CD14-positive monocyte (primary cell): ENCODE data around the gene MED31. TPM values are rescaled to one million over a fixed set of nuclear protein-coding genes. Genes with fewer than 3 reads are reported as not detected.

Experiments used
- DNase-seq, 3 donors: peaks; one replicate each; pipeline ENCODE4 v3.0.0-alpha.2; 2011 to 2022
- H2AFZ ChIP-seq: 2 replicates; pipeline ENCODE4 v1.6.0; 2012; ENCODE audit warnings: mild to moderate bottlenecking, low read depth, low read length, inconsistent platforms; ENCODE audit not compliant: insufficient read depth, poor library complexity, severe bottlenecking
- H3K27ac ChIP-seq, 2 donors: 1 replicate in 1 of 2; 2 replicates in 1 of 2; pipeline ENCODE4 v1.5.1; 2012 to 2013; ENCODE audit warnings: low read length in 2 of 2, control low read depth in 1 of 2, inconsistent platforms in 1 of 2, low read depth in 1 of 2, mild to moderate bottlenecking in 1 of 2
- H3K27me3 ChIP-seq, 2 donors: one replicate each; pipeline versions ENCODE4 v1.6.0 to v1.6.1; 2011 to 2013; ENCODE audit warnings: low read length in 2 of 2; ENCODE audit not compliant: control insufficient read depth in 2 of 2, insufficient read depth in 2 of 2
- H3K36me3 ChIP-seq, 2 donors: replicated peaks in 1 of 2; 1 replicate in 1 of 2; 2 replicates in 1 of 2; pipeline versions ENCODE4 v1.5.1 to v1.6.1; 2012 to 2013; ENCODE audit warnings: low read length in 2 of 2, control low read depth in 1 of 2, inconsistent platforms in 1 of 2, mild to moderate bottlenecking in 1 of 2; ENCODE audit not compliant: insufficient read depth in 2 of 2, control insufficient read depth in 1 of 2
- H3K4me1 ChIP-seq, 2 donors: 1 replicate in 1 of 2; 2 replicates in 1 of 2; pipeline versions ENCODE4 v1.5.1 to v1.6.1; 2012 to 2013; ENCODE audit warnings: low read length in 2 of 2, control low read depth in 1 of 2, inconsistent platforms in 1 of 2, mild to moderate bottlenecking in 1 of 2, moderate library complexity in 1 of 2; ENCODE audit not compliant: insufficient read depth in 2 of 2, control insufficient read depth in 1 of 2
- H3K4me2 ChIP-seq: replicated peaks from 2 replicates; pipeline ENCODE3; 2012; ENCODE audit warnings: low read length, moderate library complexity, mild to moderate bottlenecking; ENCODE audit not compliant: poor library complexity, severe bottlenecking; ENCODE audit errors: extremely low read depth
- H3K4me3 ChIP-seq, 3 experiments: fragments of 200-600 bp in 1 of 3; sonication (generic) in 1 of 3; replicated peaks in 1 of 3; 1 replicate in 2 of 3; 2 replicates in 1 of 3; pipeline ENCODE4 v1.5.1; 2011 to 2013; ENCODE audit warnings: low read length in 3 of 3, mild to moderate bottlenecking in 3 of 3, control low read depth in 2 of 3, low read depth in 2 of 3, inconsistent platforms in 1 of 3, moderate library complexity in 1 of 3
- H3K79me2 ChIP-seq: 2 replicates; pipeline ENCODE4 v1.6.0; 2012; ENCODE audit warnings: mild to moderate bottlenecking, control low read depth, inconsistent platforms, low read length, moderate library complexity; ENCODE audit not compliant: insufficient read depth
- H3K9ac ChIP-seq: 2 replicates; pipeline ENCODE4 v1.6.0; 2017; ENCODE audit warnings: low read length, mild to moderate bottlenecking; ENCODE audit not compliant: insufficient read depth, poor library complexity, severe bottlenecking
- H3K9me3 ChIP-seq, 2 donors: replicated peaks in 1 of 2; 1 replicate in 1 of 2; 2 replicates in 1 of 2; pipeline versions ENCODE4 v1.5.1 to v1.6.1; 2012 to 2013; ENCODE audit warnings: low read length in 2 of 2, control low read depth in 1 of 2; ENCODE audit not compliant: control insufficient read depth in 1 of 2, insufficient read depth in 1 of 2
- H4K20me1 ChIP-seq: 2 replicates; pipeline ENCODE4 v1.6.0; 2012; ENCODE audit warnings: mild to moderate bottlenecking, low read length, control low read depth, moderate library complexity; ENCODE audit not compliant: insufficient read depth
- H3K27ac Mint-ChIP-seq, 7 donors: one replicate each; pipeline ENCODE4 v1.8.0; 2020; ENCODE audit warnings: mild to moderate bottlenecking in 7 of 7, mixed read lengths in 7 of 7, moderate library complexity in 6 of 7, inconsistent platforms in 2 of 7
- H3K27me3 Mint-ChIP-seq, 3 donors: one replicate each; pipeline ENCODE4 v1.8.0; 2021 to 2022; ENCODE audit warnings: low read depth in 3 of 3, mild to moderate bottlenecking in 3 of 3, mixed read lengths in 3 of 3, moderate library complexity in 3 of 3, inconsistent platforms in 1 of 3
- H3K36me3 Mint-ChIP-seq, 2 donors: one replicate each; pipeline ENCODE4 v1.8.0; 2020; ENCODE audit warnings: mixed read lengths in 2 of 2, inconsistent platforms in 1 of 2, mild to moderate bottlenecking in 1 of 2
- H3K4me1 Mint-ChIP-seq: one replicate; pipeline ENCODE4 v1.8.0; 2020; ENCODE audit warnings: mild to moderate bottlenecking, mixed read lengths
- H3K4me3 Mint-ChIP-seq, 2 donors: one replicate each; pipeline ENCODE4 v1.8.0; 2020; ENCODE audit warnings: mild to moderate bottlenecking in 2 of 2, mixed read lengths in 2 of 2, moderate library complexity in 1 of 2
- H3K9me3 Mint-ChIP-seq, 7 donors: one replicate each; pipeline ENCODE4 v1.8.0; 2020 to 2022; ENCODE audit warnings: mixed read lengths in 7 of 7, mild to moderate bottlenecking in 6 of 7, moderate library complexity in 6 of 7, inconsistent platforms in 2 of 7
- CTCF ChIP-seq: fragments of 200-600 bp; IDR thresholded peaks from one replicate; pipeline ENCODE4 v1.8.0; 2022; ENCODE audit warnings: antibody characterized with exemption, mild to moderate bottlenecking
- WGBS: methylation state at CpG from one replicate; pipeline ENCODE4 v1.1.5; 2013; ENCODE audit warnings: missing lambda C conversion rate; ENCODE audit not compliant: insufficient coverage; 5-methylcytosine and 5-hydroxymethylcytosine counted together
- intact Hi-C, 2 donors: fragments of 100-400 bp; cut with micrococcal nuclease; formaldehyde crosslinking; loops; one replicate each; pipeline versions ENCODE4 v1.15.0 to v1.15.1; 2023
- polyA plus RNA-seq, 3 donors: library from polyadenylated mRNA; depleted of rRNA in 1 of 3; unstranded in 2 of 3; stranded (reverse) in 1 of 3; fragments of 300-500 nt in 2 of 3; fragments of >200 nt in 1 of 3; fragmentation: Illumina TruSeq in 2 of 3; gene quantifications; 1 replicate in 2 of 3; 2 replicates in 1 of 3; pipeline ENCODE4 v1.2.3, GENCODE V29; 2012 to 2021

MED31 gene
- polyA plus RNA-seq, 3 donors, result 6.8 to 38.2 (median 33.6) TPM

GRCh38 chr17:6602141-6602540 lies 49.3 kb downstream of the MED31 start:
- H3K27me3 ChIP-seq, result no peaks in the 10 kb centered on the region
- H3K9me3 ChIP-seq, result no peaks in the 10 kb centered on the region
- no peaks in the 10 kb centered on the region for H3K79me2 ChIP-seq
- H3K4me1 ChIP-seq, result peaks cover 30 to 35% of the 10 kb centered on the region in 2 donors
- H2AFZ ChIP-seq, result no peak overlapping the region
- H3K4me3 ChIP-seq, result no peak overlapping the region
- H3K9me3 Mint-ChIP-seq, result no peaks in the 10 kb centered on the region
- H3K36me3 ChIP-seq, result peaks cover 30 to 53% of the 10 kb centered on the region in 2 donors
- H3K36me3 Mint-ChIP-seq, result peaks cover 55 to 56% of the 10 kb centered on the region in 2 donors
- H3K9ac ChIP-seq, result no peak overlapping the region
- H3K4me2 ChIP-seq, result no peak overlapping the region
- TF ChIP-seq CTCF, result no peak
- H3K27ac Mint-ChIP-seq, result no peak overlapping the region
- intact Hi-C loops, result no loop called here
- no peak overlapping the region for H3K27ac ChIP-seq
- no peak for DNase-seq
- WGBS, result no CpG with 5 or more reads among the region's 2 CpGs
- no peak overlapping the region for H3K4me3 Mint-ChIP-seq
- peaks cover 38% of the 10 kb centered on the region for H3K4me1 Mint-ChIP-seq
- no peaks in the 10 kb centered on the region for H4K20me1 ChIP-seq
- H3K27me3 Mint-ChIP-seq, result peaks cover 0 to 3% (median 0%) of the 10 kb centered on the region in 3 donors

- no peaks in the 10 kb centered on the region for H3K9me3 ChIP-seq
- peak; percentile 61 to 80 (median 75) for DNase-seq
- no peaks in the 10 kb centered on the region for H3K27me3 ChIP-seq
- no peaks in the 10 kb centered on the region for H3K9me3 Mint-ChIP-seq
- H3K36me3 ChIP-seq, result peaks cover 21 to 51% of the 10 kb centered on the region in 2 donors
- H3K4me3 Mint-ChIP-seq, result no peak overlapping the region
- no peak overlapping the region for H3K9ac ChIP-seq
- TF ChIP-seq CTCF, result no peak
- no peaks in the 10 kb centered on the region for H3K79me2 ChIP-seq
- H2AFZ ChIP-seq, result no peak overlapping the region
- peak overlapping the region in 1 of 3 experiments; percentile 39 for H3K4me3 ChIP-seq
- H3K4me2 ChIP-seq, result peak overlapping the region; percentile 54
- H3K27ac Mint-ChIP-seq, result peak overlapping the region; percentile 66 to 90 (median 77)
- peaks cover 56% of the 10 kb centered on the region in 2 donors for H3K36me3 Mint-ChIP-seq
- H3K27ac ChIP-seq, result peak overlapping the region; percentile 48 to 72
- H3K4me1 Mint-ChIP-seq, result peaks cover 40% of the 10 kb centered on the region
- intact Hi-C loops, result no loop called here
- H3K4me1 ChIP-seq, result peaks cover 30 to 38% of the 10 kb centered on the region in 2 donors
- H4K20me1 ChIP-seq, result no peaks in the 10 kb centered on the region
- H3K27me3 Mint-ChIP-seq, result peaks cover 0 to 3% (median 0%) of the 10 kb centered on the region in 3 donors
These were observed 52.0 kb downstream of the MED31 start for GRCh38 chr17:6599364-6599763.
